IMR-90 (cell line): Measurements from ENCODE around the gene SNX2. TPM values are rescaled to one million over a fixed set of nuclear protein-coding genes. Genes with fewer than 3 reads are reported as not detected.

Experiments used
- ATAC-seq: fragments of 200-7000 bp; cut with Tn5 transposase; 2 replicates; pipeline ENCODE4 v1.9.1; 2020; ENCODE audit warnings: low read depth, mild to moderate bottlenecking, moderate library complexity
- BruUV-seq: library from RNA; stranded (reverse); fragments of 400-500 nt; replicated peaks from 2 replicates; lab custom pipeline; 2021; lab: Mats Ljungman, UMichigan
- CTCF ChIA-PET: fragments of 300-600 bp; formaldehyde crosslinking; extraction: SDS; loops from one replicate; lab custom pipeline; 2021; ENCODE audit warnings: antibody characterized with exemption; lab: Yijun Ruan, JAX
- POLR2A ChIA-PET: fragments of 300-600 bp; sonication (Branson Sonifier 250); formaldehyde crosslinking; loops from one replicate; lab custom pipeline; 2022; ENCODE audit warnings: antibody characterized with exemption; ENCODE audit not compliant: unreplicated experiment; lab: Charles Lee
- DNase-seq: peaks from one replicate; pipeline ENCODE4 v3.0.0; 2013
- H2AFZ ChIP-seq: replicated peaks from 2 replicates; pipeline ENCODE3; 2013; ENCODE audit warnings: low read length, mild to moderate bottlenecking; ENCODE audit not compliant: poor library complexity
- H2AK5ac ChIP-seq: 2 replicates; pipeline ENCODE4 v1.6.1; 2013; ENCODE audit warnings: low read depth, low read length, inconsistent platforms
- H2AK9ac ChIP-seq: replicated peaks from 2 replicates; pipeline ENCODE3; 2013; ENCODE audit warnings: mild to moderate bottlenecking, low read depth, low read length, moderate library complexity; ENCODE audit not compliant: poor library complexity
- H2BK120ac ChIP-seq: 2 replicates; pipeline ENCODE4 v1.6.1; 2013; ENCODE audit warnings: low read depth, low read length, inconsistent platforms
- H2BK15ac ChIP-seq: 3 replicates; pipeline ENCODE4 v1.6.1; 2013; ENCODE audit warnings: low read depth, low read length, inconsistent platforms
- H2BK20ac ChIP-seq: 2 replicates; pipeline ENCODE4 v1.6.1; 2013; ENCODE audit warnings: low read depth, mild to moderate bottlenecking, inconsistent platforms, low read length, moderate library complexity
- H2BK5ac ChIP-seq: 2 replicates; pipeline ENCODE4 v1.6.1; 2013; ENCODE audit warnings: mild to moderate bottlenecking, low read depth, low read length, inconsistent platforms; ENCODE audit not compliant: poor library complexity, severe bottlenecking
- H3K14ac ChIP-seq: replicated peaks from 2 replicates; pipeline ENCODE4 v1.6.1; 2013; ENCODE audit warnings: low read depth, low read length, inconsistent platforms
- H3K18ac ChIP-seq: 2 replicates; pipeline ENCODE4 v1.6.1; 2013; ENCODE audit warnings: low read depth, low read length, control low read depth
- H3K23ac ChIP-seq: 2 replicates; pipeline ENCODE4 v1.6.1; 2013; ENCODE audit warnings: low read depth, low read length, inconsistent platforms
- H3K27ac ChIP-seq: 2 replicates; pipeline ENCODE4 v1.5.1; 2013; ENCODE audit warnings: mild to moderate bottlenecking, control low read depth, low read length; ENCODE audit not compliant: insufficient read depth
- H3K27me3 ChIP-seq: 2 replicates; pipeline ENCODE4 v1.6.1; 2013; ENCODE audit warnings: low read length; ENCODE audit not compliant: control insufficient read depth, insufficient read depth
- H3K36me3 ChIP-seq: 2 replicates; pipeline ENCODE4 v1.6.1; 2013; ENCODE audit warnings: low read length, mixed read lengths; ENCODE audit not compliant: control insufficient read depth, insufficient read depth
- H3K4ac ChIP-seq: 2 replicates; pipeline ENCODE4 v1.6.1; 2013; ENCODE audit warnings: low read depth, low read length, inconsistent platforms
- H3K4me1 ChIP-seq: 2 replicates; pipeline ENCODE4 v1.6.1; 2013; ENCODE audit warnings: low read length, mixed read lengths; ENCODE audit not compliant: control insufficient read depth, insufficient read depth
- H3K4me2 ChIP-seq: 2 replicates; pipeline ENCODE4 v1.6.1; 2013; ENCODE audit warnings: low read depth, mild to moderate bottlenecking, control low read depth, low read length, moderate library complexity
- H3K4me3 ChIP-seq: 2 replicates; pipeline ENCODE4 v1.5.1; 2013; ENCODE audit warnings: low read depth, mild to moderate bottlenecking, control low read depth, low read length, moderate library complexity; ENCODE audit not compliant: insufficient read depth
- H3K56ac ChIP-seq: 2 replicates; pipeline ENCODE4 v1.6.1; 2013; ENCODE audit warnings: low read length, inconsistent platforms; ENCODE audit not compliant: insufficient read depth; ENCODE audit errors: extremely low read depth
- H3K79me1 ChIP-seq, 2 experiments: 2 replicates each; pipeline ENCODE4 v1.6.1; 2013; ENCODE audit warnings: low read length in 2 of 2, inconsistent platforms in 1 of 2, low read depth in 1 of 2
- H3K9ac ChIP-seq: 2 replicates; pipeline ENCODE4 v1.6.1; 2013; ENCODE audit warnings: low read depth, low read length, control low read depth
- H3K9me1 ChIP-seq: 2 replicates; pipeline ENCODE4 v1.6.1; 2013; ENCODE audit warnings: low read length, inconsistent platforms; ENCODE audit not compliant: insufficient read depth
- H3K9me3 ChIP-seq: 2 replicates; pipeline ENCODE4 v1.6.1; 2013; ENCODE audit warnings: low read length; ENCODE audit not compliant: control insufficient read depth, insufficient read depth
- H4K20me1 ChIP-seq: 2 replicates; pipeline ENCODE4 v1.6.1; 2013; ENCODE audit warnings: low read length, inconsistent platforms; ENCODE audit not compliant: insufficient read depth
- H4K5ac ChIP-seq: 2 replicates; pipeline ENCODE4 v1.6.1; 2013; ENCODE audit warnings: mild to moderate bottlenecking, low read depth, low read length, control low read depth
- H4K8ac ChIP-seq, 2 experiments: 2 replicates each; pipeline ENCODE4 v1.6.1; 2013; ENCODE audit warnings: low read depth in 2 of 2, low read length in 2 of 2, control low read depth in 1 of 2, inconsistent platforms in 1 of 2
- H4K91ac ChIP-seq: 2 replicates; pipeline ENCODE4 v1.6.1; 2013; ENCODE audit warnings: low read depth, low read length, inconsistent platforms; ENCODE audit not compliant: insufficient read depth
- BHLHE40 ChIP-seq: fragments of 150-350 bp; IDR thresholded peaks from 2 replicates; pipeline ENCODE4 v1.6.1; 2016; ENCODE audit warnings: mild to moderate bottlenecking, low read depth, low read length
- CHD1 ChIP-seq: IDR thresholded peaks from 2 replicates; pipeline ENCODE4 v1.6.1; 2012; ENCODE audit warnings: low read depth, low read length, improper control_type of control experiment
- MAZ ChIP-seq: IDR thresholded peaks from 2 replicates; pipeline ENCODE4 v1.6.1; 2012; ENCODE audit warnings: low read depth, mild to moderate bottlenecking, low read length, improper control_type of control experiment, moderate library complexity, borderline replicate concordance
- RAD21 ChIP-seq: IDR thresholded peaks from 2 replicates; pipeline ENCODE4 v1.6.1; 2012; ENCODE audit warnings: low read length, improper control_type of control experiment
- RCOR1 ChIP-seq: IDR thresholded peaks from 2 replicates; pipeline ENCODE4 v1.6.1; 2012; ENCODE audit warnings: mild to moderate bottlenecking, low read length, improper control_type of control experiment; ENCODE audit not compliant: insufficient replicate concordance
- WGBS, 2 experiments: methylation state at CpG; one replicate each; pipeline versions ENCODE4 v1.1.5 to v1.1.7; 2013; ENCODE audit warnings: missing lambda C conversion rate in 2 of 2; ENCODE audit not compliant: insufficient read length in 1 of 2; ENCODE audit errors: extremely low coverage in 2 of 2; 5-methylcytosine and 5-hydroxymethylcytosine counted together
- dilution Hi-C: fragments of 300-500 bp; cut with HindIII; formaldehyde crosslinking; loops from one replicate; pipeline ENCODE4 v1.14.3; 2018; ENCODE audit warnings: low sequenced_read_pairs; ENCODE audit not compliant: unreplicated experiment
- in situ Hi-C: fragments of 300-500 bp; cut with MboI; formaldehyde crosslinking; loops from 3 replicates; pipeline ENCODE4 v1.14.3; 2019; ENCODE audit warnings: low sequenced_read_pairs, inconsistent platforms, mixed read lengths
- intact Hi-C: fragments of 100-400 bp; cut with micrococcal nuclease; formaldehyde crosslinking; loops from 2 replicates; pipeline ENCODE4 v1.10.0; 2022
- polyA plus RNA-seq, 3 experiments: library from polyadenylated mRNA; depleted of rRNA; stranded (reverse); fragments of >200 nt; gene quantifications; 2 replicates each; pipeline ENCODE4 v1.2.3, GENCODE V29; 2012; ENCODE audit warnings: low replicate concordance in 1 of 3
- total RNA-seq: library from RNA; depleted of rRNA; stranded (reverse); fragments of >200 nt; gene quantifications from 2 replicates; pipeline ENCODE4 v1.2.3, GENCODE V29; 2012

SNX2 gene
- total and polyA plus RNA-seq, 2 of the 4 experiments (the other 2 are of a cell fraction) = 26.3 to 52.9 TPM

DNA sequence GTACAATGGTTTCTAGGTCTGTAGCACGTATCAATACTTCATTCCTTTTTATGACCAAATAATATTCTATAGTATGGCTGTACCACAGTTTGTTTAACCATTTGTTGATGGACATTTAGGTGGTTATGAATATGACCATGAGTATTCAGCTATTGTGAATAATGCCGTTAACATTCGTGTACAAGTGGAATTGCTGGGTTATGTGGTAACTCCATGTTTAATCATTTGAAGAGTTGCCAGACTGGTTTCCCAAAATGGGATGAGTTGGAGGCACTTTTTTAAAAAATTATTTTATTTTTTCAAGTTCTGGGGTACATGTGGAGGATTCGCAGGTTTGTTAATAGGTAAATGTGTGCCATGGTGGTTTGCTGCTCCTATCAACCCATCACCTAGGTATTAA lies 4.6 kb downstream of the SNX2 start:
- BruUV-seq = no TSS peak
- Histone ChIP-seq H2BK120ac (no peak overlapping the region), H3K9ac (no peak overlapping the region), H3K4me2 (no peak overlapping the region), H4K8ac (no peak overlapping the region), H3K9me1 (peaks cover 2% of the 10 kb centered on the region; the same call in 1 of the 2 replicates), H3K23ac (no peak overlapping the region), H2BK20ac (no peak overlapping the region), H3K9me3 (no peaks in the 10 kb centered on the region), H3K14ac (no peak overlapping the region), H3K4ac (no peak overlapping the region), H2BK5ac (no peak overlapping the region), H4K91ac (no peak overlapping the region), H3K4me1 (no peaks in the 10 kb centered on the region), H3K27ac (no peak overlapping the region), H3K36me3 (no peaks in the 10 kb centered on the region), H3K4me3 (no peak overlapping the region), H2AK9ac (no peak overlapping the region), H4K20me1 (peaks cover 3% of the 10 kb centered on the region; the same call in 1 of the 2 replicates), H3K56ac (no peak overlapping the region), H2BK15ac (no peak overlapping the region), H3K18ac (no peak overlapping the region), H3K27me3 (no peaks in the 10 kb centered on the region), H4K5ac (no peak overlapping the region), H2AFZ (no peak overlapping the region), H2AK5ac (no peak overlapping the region), H3K79me1 (peaks cover 7 to 30% of the 10 kb centered on the region in 2 experiments)
- in situ Hi-C loops (no loop called here), dilution Hi-C loops (no loop called here), intact Hi-C loops (no loop called here)
- TF ChIP-seq MAZ (no peak), RAD21 (no peak), CHD1 (no peak), BHLHE40 (no peak), RCOR1 (no peak)
- ChIA-PET CTCF (no interaction called here), POLR2A (no interaction called here)
- WGBS, 2 experiments = 100% methylated on average over 1 of the region's 4 CpGs; no CpG with 5 or more reads in 1 of the 2 experiments
- ATAC-seq (no peak), DNase-seq (no peak)
